HG02884 (cell line): ENCODE results near the gene DNAJA2.

ENCODE experiments used
- ATAC-seq: cut with Tn5 transposase; IDR thresholded peaks from one replicate; pipeline ENCODE4 v1.9.1; 2021; ENCODE audit warnings: mild to moderate bottlenecking, moderate library complexity; ENCODE audit not compliant: unreplicated experiment

The DNAJA2 gene

DNA sequence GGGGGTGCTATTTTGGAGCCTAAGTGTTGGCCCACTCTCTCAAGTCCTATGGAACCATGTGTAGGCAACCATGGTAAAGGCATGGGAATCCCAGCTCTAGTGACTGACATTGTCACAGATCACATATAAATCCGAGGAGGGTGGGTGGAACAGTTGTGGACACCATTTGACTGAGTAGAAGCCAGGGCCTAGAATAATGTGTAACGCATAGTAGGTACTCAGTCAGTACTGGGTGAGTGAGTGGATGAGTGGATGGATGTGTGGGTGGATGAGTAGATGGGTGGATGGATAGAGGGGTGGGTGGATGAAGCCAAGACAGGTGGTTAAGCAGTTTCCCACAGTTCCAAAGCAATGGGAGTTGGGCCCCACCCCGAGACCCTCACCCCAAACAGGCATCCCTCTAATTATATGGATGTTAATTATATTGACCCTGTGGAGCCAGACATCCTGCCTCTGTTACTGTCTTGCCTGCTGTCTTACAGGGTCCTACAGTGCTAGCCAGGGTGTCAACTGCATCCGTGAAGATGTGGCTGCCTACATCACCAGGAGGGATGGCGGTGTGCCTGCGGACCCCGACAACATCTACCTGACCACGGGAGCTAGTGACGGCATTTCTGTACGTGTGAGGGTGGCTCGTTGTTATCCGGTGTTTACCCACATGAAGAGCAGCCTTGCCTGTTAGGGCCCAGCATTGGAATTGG, 67.0 kb downstream of the DNAJA2 start:
- no peak for ATAC-seq
